Muscle layer of colon (tissue), 2 donors: ENCODE data around the gene DHRS3.
A peak's percentile ranks its signal among the peaks of the same experiment; 100 is the strongest.

Experiments
- H3K27ac ChIP-seq: one replicate; pipeline ENCODE4 v1.7.0; 2013; ENCODE audit warnings: low read depth, mild to moderate bottlenecking, low read length, moderate library complexity
- H3K27me3 ChIP-seq, 2 donors: one replicate each; pipeline ENCODE4 v1.7.0; 2013; ENCODE audit warnings: low read length in 2 of 2, mild to moderate bottlenecking in 2 of 2; ENCODE audit not compliant: insufficient read depth in 2 of 2, control insufficient read depth in 1 of 2
- H3K36me3 ChIP-seq: one replicate; pipeline ENCODE4 v1.7.0; 2013; ENCODE audit warnings: mild to moderate bottlenecking, low read length; ENCODE audit not compliant: insufficient read depth
- H3K4me1 ChIP-seq: one replicate; pipeline ENCODE4 v1.7.0; 2013; ENCODE audit warnings: mild to moderate bottlenecking, low read length; ENCODE audit not compliant: insufficient read depth
- H3K4me3 ChIP-seq, 2 donors: one replicate each; pipeline ENCODE4 v1.7.0; 2013; ENCODE audit warnings: low read length in 2 of 2, low read depth in 1 of 2, mild to moderate bottlenecking in 1 of 2, moderate library complexity in 1 of 2
- H3K9ac ChIP-seq: one replicate; pipeline ENCODE4 v1.7.0; 2013; ENCODE audit warnings: low read length
- H3K9me3 ChIP-seq: one replicate; pipeline ENCODE4 v1.7.0; 2013; ENCODE audit warnings: mild to moderate bottlenecking, low read length
- donor health status: abdominal sarcoma.
- donor health status: Adenocarcinoma of cecum.

Gene DHRS3

DNA sequence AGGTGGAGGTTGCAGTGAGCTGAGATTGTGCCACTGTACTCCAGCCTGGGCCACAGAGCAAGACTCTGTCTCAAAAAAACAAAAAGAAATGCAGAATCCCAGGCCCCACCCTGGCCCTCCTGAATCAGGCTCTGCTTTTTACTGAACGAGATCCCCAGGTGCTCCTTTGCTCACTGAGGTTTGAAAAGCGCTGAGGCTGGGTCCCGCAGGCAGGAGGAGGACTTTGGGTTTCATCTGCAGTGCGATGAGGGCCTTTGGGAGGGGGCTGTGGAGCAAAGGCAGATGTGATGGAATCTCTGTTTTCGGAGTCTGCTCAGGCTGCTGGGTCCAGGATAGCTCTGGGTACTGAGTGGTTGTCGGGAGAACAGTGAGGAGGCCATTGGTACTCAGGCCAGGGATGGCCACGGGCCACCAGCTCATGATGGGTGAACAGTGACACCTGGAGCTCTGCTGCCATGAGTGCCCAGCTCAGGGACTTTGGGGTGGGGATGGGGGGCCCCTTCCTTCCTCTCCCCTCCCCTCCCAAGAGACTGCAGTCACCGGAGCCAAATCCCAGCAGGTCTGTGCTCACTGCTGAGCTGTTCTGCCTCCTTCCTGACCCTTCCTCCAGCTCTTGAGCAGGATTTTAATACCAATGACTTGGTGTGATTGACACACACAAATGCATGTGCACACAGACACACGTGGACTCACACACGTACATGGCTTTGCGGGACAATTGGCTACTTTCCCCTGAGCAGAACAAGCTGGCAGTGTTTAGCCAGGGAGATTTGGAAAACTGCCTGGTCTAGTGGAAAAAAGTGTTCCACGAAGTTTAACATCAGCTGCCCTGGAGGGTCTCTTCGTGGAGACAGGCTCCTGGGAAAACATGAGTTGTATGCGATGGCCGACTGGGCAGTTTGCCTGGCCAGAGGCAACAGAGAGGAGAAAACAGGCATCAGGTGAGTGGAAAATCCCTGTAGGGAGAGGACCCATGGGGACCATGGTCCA, 3.6 kb upstream of the DHRS3 start:
- Histone ChIP-seq H3K9me3 (no peaks in the 10 kb centered on the region), H3K27me3 (no peaks in the 10 kb centered on the region), H3K27ac (peak overlapping the region; percentile 76), H3K4me1 (peaks cover 41% of the 10 kb centered on the region), H3K36me3 (no peaks in the 10 kb centered on the region), H3K9ac (no peak overlapping the region), H3K4me3 (no peak overlapping the region)

GRCh38 chr1:12620931-12621330, 2.9 kb upstream of the DHRS3 start:
- Histone ChIP-seq H3K9me3 (no peaks in the 10 kb centered on the region), H3K4me3 (no peak overlapping the region), H3K27me3 (no peaks in the 10 kb centered on the region), H3K9ac (no peak overlapping the region), H3K4me1 (peaks cover 41% of the 10 kb centered on the region), H3K27ac (peak overlapping the region; percentile 97), H3K36me3 (no peaks in the 10 kb centered on the region)

GRCh38 chr1:12620488-12620865, 2.5 kb upstream of the DHRS3 start:
- Histone ChIP-seq H3K9ac (peak overlapping the region; percentile 49), H3K4me1 (peaks cover 45% of the 10 kb centered on the region), H3K36me3 (no peaks in the 10 kb centered on the region), H3K27ac (peak overlapping the region; percentile 97), H3K27me3 (no peaks in the 10 kb centered on the region), H3K9me3 (no peaks in the 10 kb centered on the region), H3K4me3 (no peak overlapping the region)

DNA sequence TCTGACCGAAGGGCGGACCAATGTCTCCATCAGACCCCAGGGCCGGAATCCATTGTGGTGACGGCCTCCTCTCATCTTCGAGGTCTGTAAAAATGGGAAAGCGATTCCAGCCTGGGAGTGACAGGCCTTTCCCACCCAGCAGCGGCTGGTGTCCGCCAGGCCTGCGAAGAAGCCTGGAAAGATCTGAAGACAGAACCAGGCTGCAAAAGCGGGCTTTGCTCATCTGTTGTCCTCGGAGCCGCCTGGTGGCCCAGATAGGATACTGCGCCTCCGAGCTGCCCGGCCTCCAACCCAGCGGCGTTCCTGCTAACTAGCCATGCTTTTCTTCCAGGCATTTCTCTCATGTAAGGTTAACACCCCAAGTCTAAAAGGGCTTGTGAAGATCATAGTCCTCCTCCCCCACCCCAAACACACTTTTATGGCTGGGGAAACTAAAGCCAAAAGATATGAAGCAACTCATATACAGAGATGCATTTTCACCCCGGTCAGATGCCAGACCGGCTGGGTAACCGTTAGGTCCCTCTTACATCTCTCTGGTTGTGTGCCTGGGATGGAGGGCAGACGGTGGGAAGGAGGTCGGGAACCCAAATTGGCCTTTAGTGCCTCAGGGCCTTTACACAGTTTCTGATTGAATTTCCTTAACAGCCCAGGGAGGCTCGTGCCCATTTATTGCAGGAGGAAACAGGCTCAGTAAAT, 1.9 kb upstream of the DHRS3 start:
- no peaks in the 10 kb centered on the region for H3K27me3 ChIP-seq
- H3K36me3 ChIP-seq = no peaks in the 10 kb centered on the region
- H3K9ac ChIP-seq = peak overlapping the region; percentile 88
- peak overlapping the region in 1 of 2 donors; percentile 82 for H3K4me3 ChIP-seq
- H3K9me3 ChIP-seq = no peaks in the 10 kb centered on the region
- peak overlapping the region; percentile 97 for H3K27ac ChIP-seq
- peaks cover 51% of the 10 kb centered on the region for H3K4me1 ChIP-seq

- peak overlapping the region; percentile 97 for H3K27ac ChIP-seq
- no peaks in the 10 kb centered on the region for H3K9me3 ChIP-seq
- H3K36me3 ChIP-seq = no peaks in the 10 kb centered on the region
- H3K4me3 ChIP-seq = peak overlapping the region; percentile 59 to 82
- peak overlapping the region; percentile 88 for H3K9ac ChIP-seq
- H3K27me3 ChIP-seq = no peaks in the 10 kb centered on the region
- peaks cover 58% of the 10 kb centered on the region for H3K4me1 ChIP-seq
Measured at GRCh38 chr1:12618965-12619791, 1.2 kb upstream of the DHRS3 start.

- H3K27me3 ChIP-seq = no peaks in the 10 kb centered on the region
- H3K9me3 ChIP-seq = no peaks in the 10 kb centered on the region
- peak overlapping the region; percentile 88 for H3K9ac ChIP-seq
- peak overlapping the region; percentile 97 for H3K27ac ChIP-seq
- peaks cover 62% of the 10 kb centered on the region for H3K4me1 ChIP-seq
- peaks cover 1% of the 10 kb centered on the region for H3K36me3 ChIP-seq
- H3K4me3 ChIP-seq = peak overlapping the region; percentile 59 to 82
Measured at GRCh38 chr1:12618661-12618964, 603 bp upstream of the DHRS3 start.

DNA sequence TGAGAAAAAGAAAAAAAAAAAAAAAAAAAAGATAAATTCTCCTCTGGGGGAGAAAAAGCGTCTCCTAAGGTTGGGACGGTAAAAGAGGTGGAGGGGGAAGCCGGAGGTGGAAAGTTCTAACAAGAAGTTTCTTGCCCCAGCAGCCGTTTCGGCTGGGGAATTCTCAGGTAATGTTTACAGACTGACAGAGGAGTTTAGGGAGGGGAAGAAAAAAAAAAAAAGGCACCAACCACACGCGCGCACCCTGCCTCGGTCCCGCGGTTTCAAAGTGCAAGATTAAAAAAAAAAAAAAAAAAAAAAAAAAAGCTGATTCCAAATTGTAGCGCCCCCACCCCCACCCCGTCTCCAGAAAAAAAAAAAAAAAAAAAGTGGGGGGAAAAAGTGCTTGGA, 504 bp downstream of the DHRS3 start:
- peak overlapping the region; percentile 59 to 82 for H3K4me3 ChIP-seq
- H3K27me3 ChIP-seq = no peaks in the 10 kb centered on the region
- no peaks in the 10 kb centered on the region for H3K9me3 ChIP-seq
- H3K9ac ChIP-seq = peak overlapping the region; percentile 88
- H3K27ac ChIP-seq = peak overlapping the region; percentile 97
- peaks cover 60% of the 10 kb centered on the region for H3K4me1 ChIP-seq
- peaks cover 12% of the 10 kb centered on the region for H3K36me3 ChIP-seq

GRCh38 chr1:12616709-12617373, 1.2 kb downstream of the DHRS3 start:
- peaks cover 54% of the 10 kb centered on the region for H3K4me1 ChIP-seq
- H3K27ac ChIP-seq = peak overlapping the region; percentile 97
- H3K9ac ChIP-seq = peak overlapping the region; percentile 88

DNA sequence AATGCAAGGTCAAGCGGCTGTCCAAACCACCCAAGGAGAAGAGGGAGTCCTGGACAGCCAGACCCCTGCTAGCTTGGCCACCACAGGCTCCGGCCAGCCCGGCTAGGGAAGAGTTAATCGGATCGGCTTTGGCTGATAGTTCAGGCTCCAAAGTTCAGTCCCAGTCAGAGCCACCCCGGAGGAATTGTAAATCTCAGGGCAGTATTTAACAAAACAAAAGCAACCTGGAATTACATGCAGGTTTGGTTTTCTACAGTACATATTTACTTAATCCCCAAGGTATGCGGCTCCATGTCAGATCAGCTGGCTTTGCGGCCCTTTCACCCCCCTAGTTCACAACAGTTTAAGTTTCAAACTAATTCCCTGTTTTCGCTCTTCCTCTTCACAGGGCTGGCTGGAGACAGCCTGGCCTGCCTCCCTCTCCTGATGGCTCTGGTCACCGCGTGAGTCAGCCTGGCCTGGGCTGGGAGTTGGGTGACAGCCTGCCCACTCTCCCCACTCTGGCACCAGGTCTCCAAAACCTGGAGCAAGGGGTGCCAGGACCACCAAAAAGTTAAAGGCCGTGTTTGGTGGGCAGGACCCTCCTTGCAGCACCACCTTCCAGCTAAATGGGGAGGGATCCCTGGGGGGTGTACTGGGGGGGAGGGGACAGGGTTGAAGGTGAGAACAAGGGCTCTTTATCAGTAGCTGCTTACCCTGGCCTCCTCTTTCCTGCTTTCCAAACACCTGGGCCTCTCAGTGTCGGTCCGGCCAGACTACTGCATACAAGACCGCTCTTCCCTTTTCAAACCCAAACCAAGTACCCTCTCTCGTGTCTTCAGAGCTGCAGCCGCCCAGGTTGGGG, 1.9 kb downstream of the DHRS3 start:
- H3K36me3 ChIP-seq = peaks cover 18% of the 10 kb centered on the region
- peak overlapping the region; percentile 88 for H3K9ac ChIP-seq
- no peaks in the 10 kb centered on the region for H3K27me3 ChIP-seq
- peaks cover 49% of the 10 kb centered on the region for H3K4me1 ChIP-seq
- H3K9me3 ChIP-seq = no peaks in the 10 kb centered on the region
- H3K4me3 ChIP-seq = peak overlapping the region; percentile 59 to 82
- H3K27ac ChIP-seq = peak overlapping the region; percentile 97

More at GRCh38 chr1:12616709-12617373, 1.2 kb downstream of the DHRS3 start:
- H3K9me3 ChIP-seq = no peaks in the 10 kb centered on the region
- H3K27me3 ChIP-seq = no peaks in the 10 kb centered on the region
- peak overlapping the region; percentile 59 to 82 for H3K4me3 ChIP-seq
- H3K36me3 ChIP-seq = peaks cover 18% of the 10 kb centered on the region

DNA sequence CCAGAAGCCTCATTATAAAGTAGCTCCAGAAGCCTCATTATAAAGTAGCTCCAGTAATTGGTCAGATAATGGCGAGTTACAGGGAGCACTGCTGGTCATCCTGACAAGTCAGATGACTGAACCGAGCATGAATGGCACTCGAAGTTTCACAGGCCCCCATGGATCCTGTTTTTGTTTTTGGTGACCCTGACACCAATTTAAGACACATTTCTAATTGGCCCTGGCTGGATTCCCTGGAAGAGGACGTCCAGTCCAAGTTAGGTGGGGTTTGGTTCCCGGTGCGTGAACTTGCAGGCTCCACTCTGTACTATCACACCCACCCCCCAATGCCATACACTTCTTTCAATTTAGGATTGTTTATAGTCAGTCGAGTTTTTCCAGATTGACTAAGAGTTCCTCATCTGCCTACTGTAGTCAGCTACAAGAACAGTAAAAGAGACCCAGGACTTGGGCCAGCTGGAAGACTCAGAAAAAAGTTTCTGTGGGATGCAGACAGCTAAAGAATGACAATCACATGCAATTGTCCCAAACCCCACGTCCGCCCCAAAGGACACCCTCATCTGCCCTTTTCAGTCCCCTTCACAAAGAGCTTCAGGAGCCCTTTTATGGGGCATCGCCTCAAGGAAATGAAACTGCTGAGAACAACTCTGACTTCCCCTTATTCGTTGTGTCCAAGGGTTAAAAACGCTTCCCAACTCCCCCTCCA, 2.7 kb downstream of the DHRS3 start:
- peak overlapping the region; percentile 97 for H3K27ac ChIP-seq
- H3K36me3 ChIP-seq = peaks cover 18% of the 10 kb centered on the region
- peak overlapping the region; percentile 88 for H3K9ac ChIP-seq
- peaks cover 46% of the 10 kb centered on the region for H3K4me1 ChIP-seq
- no peaks in the 10 kb centered on the region for H3K27me3 ChIP-seq
- no peaks in the 10 kb centered on the region for H3K9me3 ChIP-seq
- H3K4me3 ChIP-seq = peak overlapping the region; percentile 59 to 82
